ENCODE measurements around the gene TP53I11. TPM values are rescaled to one million over a fixed set of nuclear protein-coding genes. Genes with fewer than 3 reads are reported as not detected.

TP53I11 gene
- total and polyA plus RNA-seq, 2 donors (not counting 3 experiments of a cell fraction or from before 2014, with no cell fraction given) = 31.5 to 79.4 TPM

DNA sequence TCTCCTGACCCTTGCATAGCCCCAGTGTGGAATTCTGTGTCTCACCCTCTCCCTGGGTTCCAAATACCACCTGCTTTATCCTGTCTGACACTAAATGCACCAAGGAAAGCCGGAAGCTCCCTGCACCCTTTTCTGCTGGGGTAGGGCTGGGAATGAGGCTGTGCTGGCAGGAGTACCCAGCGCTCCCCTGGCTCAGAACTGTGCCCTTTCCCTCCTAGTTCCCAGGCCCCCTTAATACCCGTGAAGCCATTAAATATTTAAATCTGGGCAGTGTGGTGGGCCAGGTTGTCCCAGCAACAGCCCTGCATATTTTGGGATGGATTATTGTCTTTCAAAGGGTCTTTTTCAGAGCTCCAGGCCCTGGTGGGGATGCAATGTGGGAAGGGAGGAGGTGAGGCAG is 63.0 kb downstream of the TP53I11 start:
- no peaks in the 10 kb centered on the region for H3K27me3 ChIP-seq (ENCODE audit: control insufficient read depth in 2 of 2, insufficient read depth in 2 of 2, low read length in 2 of 2)
- FAIRE-seq = no peak
- H2AFZ ChIP-seq (ENCODE audit: low read depth, low read length) = no peak overlapping the region
- H3K4me1 ChIP-seq (ENCODE audit: control insufficient read depth, extremely low read depth, insufficient read depth, low read length) = peaks cover 8% of the 10 kb centered on the region
- TF ChIP-seq EZH2 (IDR thresholded peaks at IDR 0.05; ENCODE audit: borderline replicate concordance, low read depth, low read length, severe bottlenecking) (no peak), POLR2A (IDR thresholded peaks at IDR 0.05; ENCODE audit: low read depth, low read length) (no peak), FOS (IDR thresholded peaks at IDR 0.05; ENCODE audit: borderline replicate concordance, insufficient read depth, low read length) (no peak), POLR2AphosphoS5 (IDR thresholded peaks at IDR 0.05; ENCODE audit: insufficient read depth, low read depth, low read length) (no peak), GATA2 (IDR thresholded peaks at IDR 0.05; ENCODE audit: insufficient read depth, insufficient read length, low read depth, low read length) (no peak), MYC (IDR thresholded peaks at IDR 0.05; ENCODE audit: low read depth, low read length) (no peak), JUN (IDR thresholded peaks at IDR 0.05; ENCODE audit: borderline replicate concordance, insufficient read depth, insufficient read length, low read depth) (no peak)
- TF ChIP-seq, protein P1, sequence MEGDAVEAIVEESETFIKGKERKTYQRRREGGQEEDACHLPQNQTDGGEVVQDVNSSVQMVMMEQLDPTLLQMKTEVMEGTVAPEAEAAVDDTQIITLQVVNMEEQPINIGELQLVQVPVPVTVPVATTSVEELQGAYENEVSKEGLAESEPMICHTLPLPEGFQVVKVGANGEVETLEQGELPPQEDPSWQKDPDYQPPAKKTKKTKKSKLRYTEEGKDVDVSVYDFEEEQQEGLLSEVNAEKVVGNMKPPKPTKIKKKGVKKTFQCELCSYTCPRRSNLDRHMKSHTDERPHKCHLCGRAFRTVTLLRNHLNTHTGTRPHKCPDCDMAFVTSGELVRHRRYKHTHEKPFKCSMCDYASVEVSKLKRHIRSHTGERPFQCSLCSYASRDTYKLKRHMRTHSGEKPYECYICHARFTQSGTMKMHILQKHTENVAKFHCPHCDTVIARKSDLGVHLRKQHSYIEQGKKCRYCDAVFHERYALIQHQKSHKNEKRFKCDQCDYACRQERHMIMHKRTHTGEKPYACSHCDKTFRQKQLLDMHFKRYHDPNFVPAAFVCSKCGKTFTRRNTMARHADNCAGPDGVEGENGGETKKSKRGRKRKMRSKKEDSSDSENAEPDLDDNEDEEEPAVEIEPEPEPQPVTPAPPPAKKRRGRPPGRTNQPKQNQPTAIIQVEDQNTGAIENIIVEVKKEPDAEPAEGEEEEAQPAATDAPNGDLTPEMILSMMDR (IDR thresholded peaks at IDR 0.05; ENCODE audit: extremely low read depth in 1 of 2, insufficient read depth in 1 of 2, low read depth in 1 of 2, low read length in 2 of 2) = no peak
- dilution Hi-C loops (cut with MboI; ENCODE audit: extremely low pct_ligation_motif_present, low sequenced_read_pairs) = no loop called here
- no peak for DNase-seq (ENCODE audit: low read depth, low spot score)
- H4K20me1 ChIP-seq (replicated peaks; ENCODE audit: control insufficient read depth, extremely low read depth, insufficient read depth, low read length) = no peaks in the 10 kb centered on the region
- H3K9ac ChIP-seq (replicated peaks; ENCODE audit: extremely low read depth, insufficient read depth, low read length) = no peak overlapping the region
- no peaks in the 10 kb centered on the region for H3K9me3 ChIP-seq (replicated peaks; ENCODE audit: control insufficient read depth, insufficient read depth, low read length)
- BruUV-seq (replicated peaks) = no TSS peak
- H3K4me3 ChIP-seq (replicated peaks in 1 of 3; ENCODE audit: insufficient read depth in 1 of 3, low read depth in 1 of 3, low read length in 3 of 3) = no peak overlapping the region
- ChIA-PET CTCF (interaction anchor here (1.2 to 1.5 kb wide), 2 partner anchors 13 to 229 kb away, joined by 4 to 6 read pairs; no protein-coding TSS in a partner anchor), POLR2A (no interaction called here)
- H3K27ac ChIP-seq (ENCODE audit: insufficient read depth, low read depth, low read length) = no peak overlapping the region
- H3K9me1 ChIP-seq (replicated peaks; ENCODE audit: control insufficient read depth, extremely low read depth, insufficient read depth, low read length) = no peaks in the 10 kb centered on the region
- H3K36me3 ChIP-seq (ENCODE audit: control insufficient read depth in 2 of 2, extremely low read depth in 1 of 2, insufficient read depth in 2 of 2, low read length in 2 of 2) = no peaks in the 10 kb centered on the region
- H3K79me2 ChIP-seq (ENCODE audit: control insufficient read depth, insufficient read depth, low read length) = no peaks in the 10 kb centered on the region
- intact Hi-C loops (cut with micrococcal nuclease) = no loop called here
- H3K4me2 ChIP-seq (ENCODE audit: insufficient read depth, low read length) = no peak overlapping the region

All from endothelial cell of umbilical vein (primary cell).